GM19240 (cell line): ENCODE results near the gene NHLRC4.
A peak's percentile ranks its signal among the peaks of the same experiment; 100 is the strongest.

Experiments
- DNase-seq: peaks from one replicate; pipeline ENCODE4 v3.0.0; 2011; ENCODE audit warnings: low spot score; ENCODE audit not compliant: insufficient read length

NHLRC4 gene

GRCh38 chr16:565419-566330, 1.1 kb upstream of the NHLRC4 start:
- DNase-seq: no peak

DNA sequence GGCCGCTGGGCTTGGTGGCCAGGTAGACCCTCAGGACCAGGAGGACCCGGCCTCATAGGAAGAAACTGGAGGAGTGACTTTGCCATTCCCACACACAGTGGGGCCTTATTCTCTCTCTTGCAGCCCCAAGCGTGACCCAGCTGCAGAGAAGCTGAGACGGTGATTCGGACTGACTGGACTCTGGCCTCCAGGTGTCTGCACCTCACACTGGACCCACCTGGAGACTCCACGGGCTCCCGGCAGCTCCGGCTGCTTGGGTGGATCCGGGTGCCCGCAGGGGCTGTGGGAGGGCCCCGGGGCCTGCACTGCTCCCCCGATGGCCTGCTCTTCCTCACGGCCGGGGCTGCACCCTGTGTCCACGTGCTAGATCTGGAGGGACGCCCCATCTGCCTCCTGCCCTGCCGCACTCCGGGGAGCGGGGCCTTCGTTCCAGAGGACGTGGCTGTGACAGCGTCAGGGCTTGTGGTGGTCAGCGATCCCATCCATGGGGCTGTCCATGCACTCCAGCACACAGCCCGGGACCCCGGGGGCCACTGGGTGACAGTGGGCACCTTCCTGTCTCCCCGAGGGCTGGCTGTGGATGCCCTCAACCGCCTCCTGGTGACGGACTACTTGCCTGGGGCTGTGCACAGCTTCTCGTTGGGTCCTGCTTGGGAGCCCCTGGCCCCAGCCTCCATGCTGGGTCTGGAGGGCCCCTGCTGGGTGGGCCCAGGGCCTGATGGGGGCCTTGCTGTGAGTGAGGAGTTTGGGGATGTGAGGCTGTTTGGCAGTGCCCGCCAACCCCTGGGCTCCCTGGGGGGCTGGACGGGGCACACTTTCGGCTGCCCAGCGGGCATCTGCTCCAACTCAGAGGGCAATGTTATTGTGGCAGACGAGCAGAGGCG, 810 bp downstream of the NHLRC4 start:
- no peak for DNase-seq

DNA sequence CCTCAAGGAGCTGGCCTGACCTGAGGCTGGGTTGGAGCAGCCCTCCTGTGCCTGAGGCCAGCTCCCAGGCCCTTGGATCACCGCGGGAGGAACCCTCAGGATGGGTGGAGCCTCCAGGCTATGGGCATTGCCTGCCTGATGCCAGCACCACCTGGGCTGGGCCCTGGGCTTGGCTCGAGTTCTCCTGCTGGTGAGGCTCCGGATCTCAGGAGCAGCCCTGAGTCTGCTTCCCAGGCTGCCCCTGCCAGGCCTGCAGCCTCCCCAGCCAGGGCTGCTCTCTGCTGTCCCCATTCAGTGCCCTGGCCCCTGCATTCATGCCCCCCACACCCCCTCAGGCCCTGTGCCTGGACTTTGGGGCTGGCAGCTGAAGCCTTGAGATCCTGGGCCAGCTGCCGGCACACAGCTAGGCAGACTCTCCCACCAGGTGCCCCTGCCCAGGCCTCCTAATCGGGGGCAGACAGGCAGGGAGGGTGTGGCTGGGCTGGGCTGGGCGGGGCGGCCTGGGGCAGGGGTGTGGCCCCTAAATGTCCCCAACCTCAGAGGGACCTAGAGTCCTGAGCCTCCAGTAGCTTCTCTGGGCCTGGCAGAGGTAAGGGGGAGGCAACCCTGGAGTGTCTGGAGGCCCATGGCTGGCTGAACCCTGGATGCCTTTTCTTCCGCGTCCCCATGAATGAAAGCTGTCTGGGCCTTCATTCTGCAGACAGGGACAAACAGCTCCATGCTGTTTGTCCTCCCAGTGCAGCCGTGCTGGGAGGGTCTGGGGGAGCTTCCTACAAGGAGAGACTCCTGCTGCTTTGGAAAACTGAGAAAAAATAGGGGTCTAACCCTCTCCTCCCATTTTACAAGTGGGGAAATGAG, 1.8 kb downstream of the NHLRC4 start:
- no peak for DNase-seq

- peak; percentile 91 for DNase-seq
These were observed 2.8 kb downstream of the NHLRC4 start, which contains the start of gene PIGQ for GRCh38 chr16:569445-570254. Gene PIGQ (plus strand): TSS chr16:569968. CDS start chr16:574075, 4,107 bp downstream.

- DNase-seq: no peak
These were observed 6.3 kb downstream of the NHLRC4 start for GRCh38 chr16:572865-573650.

GRCh38 chr16:574021-574760, 7.4 kb downstream of the NHLRC4 start:
- DNase-seq: no peak

GRCh38 chr16:575354-576196, 8.8 kb downstream of the NHLRC4 start:
- DNase-seq: no peak

- no peak for DNase-seq
These were observed 9.5 kb downstream of the NHLRC4 start for GRCh38 chr16:576197-576822.

DNA sequence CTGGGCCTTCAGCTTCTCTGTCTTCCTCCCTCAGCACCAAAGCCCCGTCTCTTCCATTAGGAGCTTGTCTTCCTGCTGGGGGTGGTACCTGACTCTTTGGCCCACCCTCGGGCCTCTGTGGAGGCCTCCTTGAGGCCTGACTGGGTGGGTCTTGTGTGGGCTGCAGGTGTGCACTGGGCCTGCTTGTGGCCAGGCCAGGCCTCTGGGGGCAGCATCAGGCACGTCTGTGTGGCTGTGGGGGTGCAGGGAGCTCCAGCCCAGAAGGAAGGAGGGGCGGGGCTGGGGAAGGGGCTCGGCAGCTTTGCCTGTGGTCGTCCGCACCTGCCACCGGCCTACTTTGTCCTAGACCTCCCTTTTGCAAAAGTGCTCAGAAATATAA, 10.0 kb downstream of the NHLRC4 start:
- DNase-seq: no peak

- no peak for DNase-seq
These were observed 11.0 kb downstream of the NHLRC4 start for GRCh38 chr16:577796-578195.

GRCh38 chr16:578232-578869, 11.5 kb downstream of the NHLRC4 start:
- no peak for DNase-seq

GRCh38 chr16:578870-579405, 12.1 kb downstream of the NHLRC4 start:
- DNase-seq: peak; percentile 76

DNA sequence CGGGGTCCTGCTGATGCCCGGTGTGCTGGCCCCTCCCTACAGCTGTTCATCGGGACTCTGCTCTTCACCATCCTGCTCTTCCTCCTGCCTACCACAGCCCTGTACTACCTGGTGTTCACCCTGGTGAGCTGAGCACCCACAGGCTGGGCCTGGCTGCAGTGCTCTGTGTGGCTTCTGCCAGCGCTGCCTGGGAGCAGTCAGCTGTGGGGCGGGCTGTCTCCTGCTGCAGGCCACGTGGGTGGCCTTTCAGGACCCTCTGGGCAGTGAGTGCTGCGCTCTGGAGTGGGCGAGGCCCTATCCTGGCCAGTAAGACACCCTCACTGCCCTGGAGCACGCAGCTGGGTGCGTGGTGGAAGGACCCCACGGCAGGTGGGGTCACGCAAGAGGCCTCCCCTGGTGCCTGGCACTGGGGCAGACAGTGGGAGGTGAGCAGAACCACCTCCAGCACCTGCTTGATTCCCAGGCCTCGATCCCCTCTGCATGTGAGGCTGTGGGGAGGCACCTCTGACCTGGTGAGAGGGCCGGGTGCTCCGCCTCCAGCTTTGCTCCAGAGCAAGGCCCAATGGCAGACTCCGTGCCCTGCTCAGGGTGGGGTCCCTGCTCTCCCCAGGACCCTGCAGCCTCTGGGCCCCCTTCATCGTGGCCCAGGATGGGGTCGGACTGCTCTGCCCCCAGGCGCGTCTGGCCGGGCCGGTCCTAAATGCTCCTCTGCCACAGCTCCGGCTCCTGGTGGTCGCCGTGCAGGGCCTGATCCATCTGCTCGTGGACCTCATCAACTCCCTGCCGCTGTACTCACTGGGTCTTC, 13.5 kb downstream of the NHLRC4 start:
- no peak for DNase-seq

DNA sequence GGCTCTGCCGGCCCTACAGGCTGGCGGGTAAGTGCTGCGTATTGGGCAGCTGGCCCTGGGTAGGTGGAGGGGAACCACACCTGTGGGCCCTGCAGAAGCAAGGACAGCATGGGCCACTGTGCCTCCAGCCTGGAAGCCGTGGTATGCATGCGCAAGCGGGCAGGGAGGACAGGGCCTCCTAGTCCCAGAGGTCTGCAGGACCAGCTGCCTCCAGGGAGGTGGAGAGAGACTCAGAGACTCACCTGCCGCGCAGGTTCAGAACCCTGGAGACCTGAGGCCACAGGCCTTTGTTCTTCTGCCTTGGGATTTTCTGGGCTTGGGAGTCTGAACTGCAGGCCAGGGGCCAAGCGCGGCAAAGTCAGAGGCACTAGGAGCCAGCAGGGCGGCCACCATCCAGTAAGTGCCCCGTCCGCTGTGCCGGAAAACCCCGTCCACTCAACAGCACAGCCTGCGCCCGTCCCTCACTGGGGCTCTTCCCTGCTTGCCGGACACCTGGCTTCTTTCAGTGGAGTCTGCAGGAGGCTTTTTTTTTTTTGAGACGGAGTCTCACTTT, 14.2 kb downstream of the NHLRC4 start:
- DNase-seq: no peak

DNA sequence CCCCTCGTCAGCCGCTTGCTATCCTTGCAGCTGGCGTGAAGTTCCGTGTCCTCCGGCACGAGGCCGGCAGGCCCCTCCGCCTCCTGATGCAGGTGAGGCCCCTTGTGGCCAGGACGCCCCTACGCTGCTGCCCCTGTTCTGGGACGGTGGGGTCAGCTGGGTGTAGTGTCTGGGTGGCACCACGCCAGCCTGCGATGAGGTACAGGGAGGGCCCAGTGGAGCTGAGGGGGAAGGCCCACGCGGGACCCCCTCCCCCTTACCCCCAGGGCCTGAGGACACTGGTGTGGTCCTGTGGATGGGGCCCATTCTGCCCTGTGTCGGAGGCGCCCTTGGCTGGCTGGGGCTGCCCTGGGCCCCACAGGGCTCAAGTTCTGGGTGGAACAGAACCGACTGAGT, 15.4 kb downstream of the NHLRC4 start:
- DNase-seq: no peak
